GM18907 (cell line): ENCODE data around the gene JSRP1.

ENCODE experiments used
- ATAC-seq: cut with Tn5 transposase; IDR thresholded peaks from one replicate; pipeline ENCODE4 v1.9.1; 2021; ENCODE audit warnings: mild to moderate bottlenecking, moderate library complexity; ENCODE audit not compliant: unreplicated experiment

The JSRP1 gene

GRCh38 chr19:2266183-2266993, 10.2 kb upstream of the JSRP1 start:
- no peak for ATAC-seq

GRCh38 chr19:2261438-2262172, 5.4 kb upstream of the JSRP1 start:
- no peak for ATAC-seq

GRCh38 chr19:2260341-2260805, 4.2 kb upstream of the JSRP1 start:
- no peak for ATAC-seq

- no peak for ATAC-seq
Observed at GRCh38 chr19:2259336-2259735, 3.1 kb upstream of the JSRP1 start.

GRCh38 chr19:2255112-2255845, 938 bp downstream of the JSRP1 start:
- ATAC-seq, result no peak

- no peak for ATAC-seq
Observed at GRCh38 chr19:2254064-2254872, 1.9 kb downstream of the JSRP1 start.

- ATAC-seq, result no peak
Observed at GRCh38 chr19:2253106-2254063, 2.8 kb downstream of the JSRP1 start.

GRCh38 chr19:2252797-2253105, 3.5 kb downstream of the JSRP1 start:
- no peak for ATAC-seq

GRCh38 chr19:2252055-2252796, 4.0 kb downstream of the JSRP1 start:
- ATAC-seq, result no peak

- ATAC-seq, result no peak
Observed at GRCh38 chr19:2251106-2252054, 4.8 kb downstream of the JSRP1 start.

GRCh38 chr19:2250766-2251105, 5.5 kb downstream of the JSRP1 start:
- ATAC-seq, result no peak

- no peak for ATAC-seq
Observed at GRCh38 chr19:2249880-2250765, 6.1 kb downstream of the JSRP1 start.

- no peak for ATAC-seq
Observed at GRCh38 chr19:2249010-2249866, 7.0 kb downstream of the JSRP1 start, which contains the start of gene AMH. AMH (plus strand) TSS chr19:2249323; CDS start chr19:2249333, 10 bp downstream.

- no peak for ATAC-seq
Observed at GRCh38 chr19:2248136-2249009, 7.8 kb downstream of the JSRP1 start.
